T-helper 1 cell treated with Interleukin-12 subunit alpha and Interleukin-12 subunit beta and Interleukin-4 antibody, amounts not matched to agents 30 μg/mL and 1 μg/mL, for 36 hours (primary cell): ENCODE measurements around the gene RMRP.

ENCODE experiments used
- H3K27ac Mint-ChIP-seq: one replicate; pipeline ENCODE4 v1.8.0; 2021; ENCODE audit warnings: mild to moderate bottlenecking, mixed read lengths
- H3K27me3 Mint-ChIP-seq: one replicate; pipeline ENCODE4 v1.8.0; 2021; ENCODE audit warnings: low read depth, mixed read lengths
- H3K36me3 Mint-ChIP-seq: one replicate; pipeline ENCODE4 v1.8.0; 2021; ENCODE audit warnings: low read depth, mixed read lengths
- H3K4me1 Mint-ChIP-seq: one replicate; pipeline ENCODE4 v1.8.0; 2021; ENCODE audit warnings: low read depth, mixed read lengths
- H3K4me3 Mint-ChIP-seq: one replicate; pipeline ENCODE4 v1.8.0; 2021; ENCODE audit warnings: mild to moderate bottlenecking, moderate library complexity, mixed read lengths
- H3K9me3 Mint-ChIP-seq: one replicate; pipeline ENCODE4 v1.8.0; 2021; ENCODE audit warnings: mixed read lengths

The RMRP gene

DNA sequence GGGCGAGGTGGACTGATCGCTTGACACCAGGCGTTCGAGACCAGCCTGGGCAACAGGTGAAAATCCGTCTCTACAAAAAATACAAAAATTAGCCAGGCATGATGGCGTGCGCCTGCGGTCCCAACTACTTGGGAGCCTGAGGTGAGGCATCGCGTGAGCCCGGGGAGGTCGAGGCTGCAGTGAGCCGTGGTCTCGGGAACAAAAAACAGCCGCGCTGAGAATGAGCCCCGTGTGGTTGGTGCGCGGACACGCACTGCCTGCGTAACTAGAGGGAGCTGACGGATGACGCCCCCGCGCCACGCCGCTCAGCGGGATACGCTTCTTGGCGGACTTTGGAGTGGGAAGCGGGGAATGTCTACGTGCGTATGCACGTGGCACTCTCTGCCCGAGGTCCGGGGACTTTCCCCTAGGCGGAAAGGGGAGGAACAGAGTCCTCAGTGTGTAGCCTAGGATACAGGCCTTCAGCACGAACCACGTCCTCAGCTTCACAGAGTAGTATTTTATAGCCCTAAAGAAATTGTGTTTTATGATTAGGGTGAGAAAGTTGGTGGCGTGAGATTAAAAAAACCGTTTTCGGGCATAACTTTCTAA is at the start of gene RMRP:
RMRP (minus strand) TSS at position 474 of the 591 bp plus-strand sequence.
- H3K4me1 Mint-ChIP-seq = peaks cover 56% of the 10 kb centered on the region
- no peaks in the 10 kb centered on the region for H3K9me3 Mint-ChIP-seq
- peak within 1 kb of the TSS; percentile 90 for H3K4me3 Mint-ChIP-seq

DNA sequence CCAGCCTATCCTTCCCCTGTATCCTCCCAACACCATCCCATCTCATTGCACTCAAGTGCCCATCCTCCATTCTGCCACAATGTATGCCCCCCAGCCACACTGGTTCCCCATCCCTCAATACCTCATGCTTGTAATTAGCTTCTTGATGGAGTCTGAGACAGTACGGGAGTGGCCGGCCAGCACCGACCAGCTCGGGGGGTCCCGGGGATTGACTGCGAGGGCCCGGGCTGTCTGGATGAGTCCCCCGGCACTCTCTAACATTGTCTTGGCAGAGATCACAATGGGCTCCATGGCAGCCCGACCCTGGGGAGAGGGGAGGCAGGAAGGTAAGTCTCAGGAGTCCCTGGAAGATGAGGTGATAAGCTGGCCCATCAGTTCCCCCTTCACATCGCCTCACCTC is 49.1 kb upstream of the RMRP start:
- H3K4me1 Mint-ChIP-seq = peaks cover 1% of the 10 kb centered on the region
- no peaks in the 10 kb centered on the region for H3K9me3 Mint-ChIP-seq
- no peak overlapping the region for H3K27ac Mint-ChIP-seq
- no peak overlapping the region for H3K4me3 Mint-ChIP-seq
- H3K36me3 Mint-ChIP-seq = peaks cover 69% of the 10 kb centered on the region
- no peaks in the 10 kb centered on the region for H3K27me3 Mint-ChIP-seq

More for the DNA sequence above, at the start of gene RMRP:
- peak within 1 kb of the TSS; percentile 100 for H3K27ac Mint-ChIP-seq
- peaks cover 28% of the 10 kb centered on the region for H3K36me3 Mint-ChIP-seq
- H3K27me3 Mint-ChIP-seq = peaks cover 4% of the 10 kb centered on the region

DNA sequence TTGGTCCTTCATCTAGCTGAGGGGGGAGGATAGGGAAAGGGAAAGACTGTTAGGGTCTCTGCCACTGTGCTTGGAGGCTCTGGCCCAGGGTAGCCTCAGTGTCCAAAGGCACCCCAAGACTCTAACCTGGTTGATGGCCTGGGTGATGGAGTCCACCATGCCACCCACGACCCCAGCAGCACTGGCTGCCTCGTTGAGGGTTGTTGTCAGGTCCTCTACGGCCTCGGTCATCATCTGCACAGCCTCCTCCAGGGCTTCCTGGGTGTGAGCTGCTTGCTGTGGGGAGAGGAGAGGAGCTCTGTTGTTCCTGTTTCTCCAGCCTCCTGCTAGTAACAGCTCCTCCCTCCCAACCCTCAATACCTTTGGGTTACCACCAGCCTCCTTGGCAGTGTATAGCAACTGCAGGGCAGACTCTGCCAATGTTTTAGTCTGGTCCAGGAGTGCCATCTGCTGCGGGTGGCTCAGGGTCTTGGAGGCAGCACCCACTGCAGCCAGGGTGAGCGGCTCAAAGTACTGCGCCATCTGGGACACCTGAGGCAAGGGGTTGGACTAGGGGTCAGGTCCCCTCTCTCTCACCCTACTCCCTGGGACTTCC is 48.1 kb upstream of the RMRP start:
- Mint-ChIP-seq H3K9me3 (no peaks in the 10 kb centered on the region), H3K36me3 (peaks cover 58% of the 10 kb centered on the region), H3K27ac (no peak overlapping the region), H3K4me3 (no peak overlapping the region), H3K27me3 (no peaks in the 10 kb centered on the region), H3K4me1 (no peaks in the 10 kb centered on the region)

DNA sequence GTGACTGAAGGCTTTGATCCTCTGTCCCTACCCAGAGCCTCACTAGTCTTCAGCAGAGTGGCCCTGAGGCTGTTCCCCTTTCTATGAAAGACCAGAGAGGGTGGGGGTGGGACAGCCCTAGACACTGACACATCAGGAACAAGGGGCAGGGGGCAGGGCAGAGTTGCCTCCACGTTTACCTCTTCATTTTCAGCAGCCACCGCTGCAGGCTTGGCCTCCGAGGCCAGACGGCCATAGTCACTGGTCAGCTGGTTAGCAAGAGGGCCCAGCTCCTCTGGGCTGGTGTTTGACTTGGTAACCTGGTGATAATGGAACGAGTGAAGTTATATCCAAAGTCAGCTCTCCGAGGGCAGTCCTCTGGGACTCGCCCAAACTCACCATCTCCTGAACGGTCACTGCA is 47.6 kb upstream of the RMRP start:
- no peaks in the 10 kb centered on the region for H3K4me1 Mint-ChIP-seq
- peaks cover 53% of the 10 kb centered on the region for H3K36me3 Mint-ChIP-seq
- no peaks in the 10 kb centered on the region for H3K27me3 Mint-ChIP-seq
- H3K4me3 Mint-ChIP-seq = no peak overlapping the region
- H3K9me3 Mint-ChIP-seq = no peaks in the 10 kb centered on the region
- H3K27ac Mint-ChIP-seq = no peak overlapping the region

DNA sequence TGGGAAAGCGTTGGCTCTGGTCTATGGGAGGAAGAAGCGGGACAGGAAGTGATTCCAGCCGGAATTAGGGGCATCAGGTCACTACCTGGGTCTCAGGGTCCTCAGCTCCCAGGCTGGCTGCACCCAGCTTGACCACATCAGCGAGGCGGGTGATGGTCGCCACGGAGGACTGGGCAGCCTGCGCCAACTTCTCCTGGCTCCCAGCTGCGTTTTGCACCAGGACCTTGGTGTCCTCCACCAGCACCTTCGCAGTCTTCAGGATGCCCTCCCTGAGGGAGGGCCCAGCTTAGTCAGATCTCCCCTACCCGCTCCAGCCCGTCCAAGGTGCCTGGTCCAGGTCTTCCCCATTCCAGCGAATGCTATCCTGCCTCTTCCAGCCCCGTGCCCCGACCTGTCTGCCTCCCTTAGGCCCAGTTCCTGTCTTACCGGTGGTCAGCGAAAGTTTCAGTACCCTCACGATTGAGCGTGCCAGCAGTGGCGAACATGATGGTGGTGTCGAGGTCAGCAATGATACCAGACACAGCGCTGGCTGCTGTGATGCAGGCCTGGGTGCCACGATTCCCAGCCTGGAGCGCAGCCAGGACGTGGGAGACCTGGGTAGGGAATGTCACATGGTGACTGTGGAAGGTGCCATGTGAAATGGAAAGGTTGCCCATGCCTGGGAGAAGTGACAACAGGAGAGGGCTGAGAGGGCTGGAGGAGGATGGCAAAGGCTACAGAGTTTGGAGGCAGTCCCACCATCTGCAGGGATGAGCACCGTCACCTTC is 46.3 kb upstream of the RMRP start:
- Mint-ChIP-seq H3K4me3 (no peak overlapping the region), H3K27me3 (no peaks in the 10 kb centered on the region), H3K27ac (no peak overlapping the region), H3K36me3 (peaks cover 47% of the 10 kb centered on the region), H3K9me3 (no peaks in the 10 kb centered on the region), H3K4me1 (no peaks in the 10 kb centered on the region)

DNA sequence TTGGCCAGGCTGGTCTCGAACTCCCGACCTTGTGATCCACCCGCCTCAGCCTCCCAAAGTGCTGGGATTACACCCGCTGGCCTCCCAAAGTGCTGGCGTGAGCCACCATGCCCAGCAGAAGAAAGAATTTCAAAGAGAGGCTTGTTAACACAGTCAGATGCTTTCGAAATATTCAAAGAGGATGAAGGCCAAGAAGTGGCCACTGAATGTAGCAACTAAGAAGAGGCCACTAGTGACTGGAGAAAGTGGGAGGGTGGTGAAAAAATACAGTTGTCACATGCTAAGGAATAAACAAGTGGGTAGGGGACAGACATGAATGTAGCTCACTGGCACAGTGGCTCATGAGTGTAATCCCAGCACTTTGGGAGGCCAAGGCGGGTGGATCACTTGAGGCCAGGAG is 44.9 kb upstream of the RMRP start:
- H3K27ac Mint-ChIP-seq = no peak overlapping the region
- H3K27me3 Mint-ChIP-seq = no peaks in the 10 kb centered on the region
- no peaks in the 10 kb centered on the region for H3K4me1 Mint-ChIP-seq
- peaks cover 43% of the 10 kb centered on the region for H3K36me3 Mint-ChIP-seq
- H3K9me3 Mint-ChIP-seq = no peaks in the 10 kb centered on the region
- no peak overlapping the region for H3K4me3 Mint-ChIP-seq

DNA sequence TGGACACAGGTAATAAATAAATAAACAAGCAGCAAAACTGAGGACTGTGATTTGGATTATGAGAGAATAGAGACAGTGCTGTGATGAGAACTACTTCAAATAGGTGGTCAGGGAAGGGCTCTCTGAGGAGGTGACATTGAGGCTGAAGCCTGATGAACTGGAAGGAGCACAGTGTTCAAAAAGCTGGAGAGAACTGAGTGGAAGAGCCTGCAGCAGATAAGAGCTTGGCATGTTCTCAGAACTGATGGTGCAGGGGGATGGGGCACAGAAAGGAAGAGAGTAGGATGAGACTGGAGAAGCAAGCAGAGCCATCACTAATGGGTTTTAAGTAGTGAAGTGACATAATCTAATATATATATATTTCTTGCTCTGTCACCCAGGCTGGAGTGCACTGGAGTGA is 43.1 kb upstream of the RMRP start:
- Mint-ChIP-seq H3K4me1 (peaks cover 2% of the 10 kb centered on the region), H3K36me3 (peaks cover 44% of the 10 kb centered on the region), H3K9me3 (no peaks in the 10 kb centered on the region), H3K27me3 (no peaks in the 10 kb centered on the region), H3K4me3 (no peak overlapping the region), H3K27ac (no peak overlapping the region)

DNA sequence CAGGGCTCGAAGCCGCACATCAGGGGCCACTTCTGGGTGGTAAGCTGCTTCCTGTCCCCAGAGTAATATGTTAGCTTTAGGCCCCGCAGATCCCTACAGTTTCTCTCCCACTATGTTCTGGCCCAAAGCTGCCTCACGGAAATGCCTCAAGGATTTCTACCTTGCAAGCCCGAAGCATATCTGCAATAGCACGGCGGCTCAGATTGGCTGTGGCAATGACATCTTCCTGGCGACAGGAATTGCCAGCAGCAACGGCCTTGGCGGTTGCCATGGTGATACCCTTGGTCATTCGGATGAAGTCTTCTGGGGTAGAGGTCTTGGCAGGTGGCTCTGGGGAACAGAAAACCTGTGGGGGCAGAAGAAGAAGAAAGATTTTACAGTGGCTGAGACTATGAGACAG is 42.2 kb upstream of the RMRP start:
- no peak overlapping the region for H3K4me3 Mint-ChIP-seq
- H3K27me3 Mint-ChIP-seq = no peaks in the 10 kb centered on the region
- H3K27ac Mint-ChIP-seq = no peak overlapping the region
- H3K9me3 Mint-ChIP-seq = no peaks in the 10 kb centered on the region
- peaks cover 39% of the 10 kb centered on the region for H3K36me3 Mint-ChIP-seq
- H3K4me1 Mint-ChIP-seq = peaks cover 2% of the 10 kb centered on the region

DNA sequence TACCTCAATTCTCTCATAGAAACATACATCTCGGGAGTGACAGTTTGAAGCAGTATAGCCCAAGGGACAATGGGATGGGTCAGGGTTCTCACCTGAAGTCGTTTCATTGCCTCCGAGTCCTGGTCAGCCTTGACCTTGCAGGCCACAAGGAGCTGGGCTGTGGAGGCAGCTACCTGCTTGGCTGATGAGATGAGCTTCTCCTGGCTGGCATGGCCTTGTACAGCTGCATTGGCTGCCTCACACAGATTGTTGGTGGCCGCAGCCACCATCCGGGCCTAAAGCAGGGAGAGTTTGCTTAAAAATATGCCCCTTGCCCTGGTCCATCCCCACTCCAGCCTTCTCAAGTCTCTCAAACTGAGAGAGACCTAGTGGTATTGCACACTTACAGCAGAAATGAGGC is 40.4 kb upstream of the RMRP start:
- Mint-ChIP-seq H3K27me3 (no peaks in the 10 kb centered on the region), H3K4me3 (no peak overlapping the region), H3K4me1 (peaks cover 2% of the 10 kb centered on the region), H3K9me3 (no peaks in the 10 kb centered on the region), H3K27ac (no peak overlapping the region), H3K36me3 (peaks cover 31% of the 10 kb centered on the region)

DNA sequence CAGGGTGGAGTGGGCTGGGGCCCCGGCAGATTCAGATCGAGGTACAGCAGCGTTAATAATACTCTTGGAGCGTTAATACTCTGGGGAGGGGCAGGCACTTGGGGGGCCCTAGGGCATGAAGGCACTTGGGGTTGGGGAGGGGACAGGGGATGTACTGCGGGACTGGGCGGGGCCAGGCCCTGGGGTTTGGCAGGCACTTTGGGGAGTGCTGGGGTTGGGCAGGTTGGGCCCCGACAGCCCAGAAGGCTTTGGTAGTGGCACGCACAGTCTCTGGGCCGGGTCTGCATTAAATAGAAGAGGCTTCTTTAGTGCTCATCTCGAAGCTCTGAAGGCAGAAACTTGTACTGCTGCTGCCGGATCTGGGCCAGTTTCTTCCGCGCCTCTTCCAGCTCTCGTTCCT is 39.7 kb upstream of the RMRP start:
- H3K27me3 Mint-ChIP-seq = no peaks in the 10 kb centered on the region
- no peak overlapping the region for H3K4me3 Mint-ChIP-seq
- no peaks in the 10 kb centered on the region for H3K9me3 Mint-ChIP-seq
- peaks cover 2% of the 10 kb centered on the region for H3K4me1 Mint-ChIP-seq
- peaks cover 24% of the 10 kb centered on the region for H3K36me3 Mint-ChIP-seq
- no peak overlapping the region for H3K27ac Mint-ChIP-seq

DNA sequence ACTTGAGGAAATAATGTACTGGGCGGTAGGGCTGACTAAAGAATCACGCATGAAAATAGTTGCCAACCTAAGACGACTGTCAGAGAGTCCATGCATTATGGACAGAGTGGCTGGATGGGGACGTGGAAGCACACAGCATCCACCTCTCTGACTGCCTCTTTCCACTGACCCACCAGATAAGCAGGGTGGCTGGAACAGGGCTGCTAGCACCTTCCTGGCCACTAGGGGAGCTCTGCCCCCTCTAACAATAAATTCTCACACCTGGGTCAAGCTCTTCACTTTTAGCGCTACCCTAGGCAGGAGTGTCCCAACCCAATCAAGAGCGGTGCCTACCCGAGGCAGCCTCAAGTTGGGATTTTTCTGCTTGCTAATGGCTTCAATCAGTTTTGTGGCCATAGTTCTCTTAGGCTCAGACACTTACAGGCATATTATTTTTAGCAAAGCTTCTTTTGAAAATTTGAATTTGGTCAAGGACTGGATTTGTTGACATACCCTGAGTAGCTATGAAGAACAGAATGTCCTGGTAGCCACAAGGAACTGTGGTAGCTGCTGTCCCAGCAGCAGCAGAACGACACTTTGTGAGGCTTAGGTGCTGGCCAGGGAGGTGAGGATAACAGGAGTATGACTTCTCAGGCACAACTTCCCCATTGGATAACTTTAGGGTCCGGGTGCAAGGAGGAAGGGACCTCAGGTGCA is 38.8 kb upstream of the RMRP start:
- H3K36me3 Mint-ChIP-seq = peaks cover 24% of the 10 kb centered on the region
- H3K27me3 Mint-ChIP-seq = no peaks in the 10 kb centered on the region
- peaks cover 2% of the 10 kb centered on the region for H3K4me1 Mint-ChIP-seq
- no peak overlapping the region for H3K4me3 Mint-ChIP-seq
- H3K27ac Mint-ChIP-seq = no peak overlapping the region
- no peaks in the 10 kb centered on the region for H3K9me3 Mint-ChIP-seq

DNA sequence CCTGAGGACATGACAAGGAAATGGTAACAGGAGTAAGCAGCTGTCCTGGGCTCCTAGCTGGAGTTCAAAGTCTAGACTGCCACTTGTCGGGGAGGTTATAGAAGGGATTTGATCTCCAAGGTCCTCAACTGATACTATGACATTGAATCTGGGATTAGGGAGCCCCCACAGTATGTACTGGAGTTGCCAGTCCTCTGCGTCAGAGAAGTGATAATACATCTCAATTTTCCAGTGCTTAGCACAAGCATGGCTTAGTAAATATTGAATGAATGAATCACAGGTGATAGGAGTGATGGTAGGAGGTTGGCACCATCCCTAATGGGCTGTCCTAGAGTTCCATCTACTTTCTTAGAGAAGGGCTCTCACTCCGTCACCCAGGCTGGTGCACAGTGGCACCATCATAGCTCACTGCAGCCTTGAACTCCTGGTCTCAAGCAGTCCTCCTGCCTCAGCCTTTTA is 38.2 kb upstream of the RMRP start:
- Mint-ChIP-seq H3K4me3 (no peak overlapping the region), H3K27ac (no peak overlapping the region), H3K27me3 (no peaks in the 10 kb centered on the region), H3K36me3 (peaks cover 24% of the 10 kb centered on the region), H3K4me1 (peaks cover 7% of the 10 kb centered on the region), H3K9me3 (no peaks in the 10 kb centered on the region)

DNA sequence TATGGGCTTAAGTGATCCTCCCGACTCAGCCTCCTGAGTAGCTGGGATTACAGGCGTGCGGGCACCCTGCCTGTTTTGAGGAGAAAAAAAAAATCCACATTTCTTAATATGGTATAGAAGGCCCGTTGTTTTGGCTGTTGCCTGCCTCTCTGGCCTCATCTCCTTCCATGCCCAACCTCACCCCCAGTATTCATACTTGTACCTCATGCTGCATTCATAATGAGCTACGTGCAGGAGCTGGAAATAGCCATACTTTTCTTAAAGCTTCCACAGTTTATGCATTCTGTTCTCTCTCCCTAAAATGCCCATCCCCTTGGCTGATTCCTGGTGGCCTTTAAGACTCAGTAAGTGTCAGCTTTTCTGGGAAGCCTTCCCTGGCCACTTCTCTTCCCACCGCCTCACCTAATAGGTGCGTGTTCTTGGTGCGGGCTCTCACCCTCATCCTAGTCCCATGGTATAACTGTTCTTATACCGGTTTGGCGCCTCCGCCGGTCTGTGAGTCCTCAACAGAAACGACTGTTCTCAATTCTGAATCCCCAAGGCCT is 34.0 kb upstream of the RMRP start:
- Mint-ChIP-seq H3K27ac (peak overlapping the region; percentile 12), H3K4me3 (peak overlapping the region; percentile 79), H3K9me3 (no peaks in the 10 kb centered on the region), H3K4me1 (peaks cover 18% of the 10 kb centered on the region), H3K36me3 (peaks cover 7% of the 10 kb centered on the region), H3K27me3 (no peaks in the 10 kb centered on the region)

DNA sequence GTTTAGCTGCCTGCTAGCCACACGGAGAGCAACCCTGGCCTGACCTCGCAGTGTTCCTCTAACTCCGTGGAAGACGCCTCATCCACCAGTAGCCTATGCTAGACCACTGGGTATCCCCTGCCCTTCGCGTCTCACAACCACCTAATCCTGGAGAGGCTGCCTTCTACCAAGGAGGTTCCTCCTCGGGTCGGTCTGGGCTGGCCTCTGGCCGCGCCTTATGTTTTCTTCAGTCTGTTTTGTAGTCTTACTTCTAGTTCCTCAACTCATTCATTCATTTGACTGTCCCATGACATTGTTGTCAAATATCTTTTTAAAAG is 33.5 kb upstream of the RMRP start:
- H3K27me3 Mint-ChIP-seq = no peaks in the 10 kb centered on the region
- peaks cover 16% of the 10 kb centered on the region for H3K4me1 Mint-ChIP-seq
- peak overlapping the region; percentile 79 for H3K4me3 Mint-ChIP-seq
- H3K36me3 Mint-ChIP-seq = peaks cover 2% of the 10 kb centered on the region
- H3K27ac Mint-ChIP-seq = no peak overlapping the region
- H3K9me3 Mint-ChIP-seq = no peaks in the 10 kb centered on the region
